ENCODE data around the gene HDLBP.

DNA sequence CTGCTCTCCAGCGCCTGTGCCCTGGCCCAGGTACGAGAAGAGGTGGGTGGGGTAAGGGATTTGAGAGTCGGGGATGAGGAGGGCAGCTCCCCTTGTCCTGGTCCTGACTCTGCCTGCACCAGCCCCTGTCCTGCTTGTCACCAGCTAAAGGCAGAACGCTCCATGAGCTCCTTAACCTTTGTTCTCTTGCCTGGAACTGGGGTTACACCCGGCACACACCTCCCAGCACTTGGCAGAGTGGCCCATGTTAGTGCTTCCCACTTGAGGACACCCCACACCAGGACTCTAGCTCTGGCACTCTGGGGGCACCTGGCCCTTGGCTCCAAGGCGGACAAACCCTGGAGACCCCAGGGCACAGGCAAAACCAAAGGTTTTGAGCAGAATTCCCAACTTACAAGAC, 107.8 kb downstream of the HDLBP start:
- TF ChIP-seq CTCF (IDR thresholded peaks at IDR 0.05) (no peak), POLR2AphosphoS5 (IDR thresholded peaks at IDR 0.05; ENCODE audit: insufficient read depth in 1 of 2, low read depth in 1 of 2) (no peak), POLR2A (IDR thresholded peaks at IDR 0.05) (no peak)
